Stimulated activated naive CD8-positive, alpha-beta T cell treated with anti-CD3 and anti-CD28 coated beads, Interleukin-15, amount 100 ng/mL, for 72 hours (primary cell): ENCODE data around the gene LRRC53.

Source experiments
- ATAC-seq: fragments of 150-1000 bp; cut with Tn5 transposase; 2 replicates; pipeline ENCODE4 v1.10.0; 2021; ENCODE audit warnings: mild to moderate bottlenecking, moderate library complexity
- DNase-seq, 2 donors: peaks; one replicate each; pipeline ENCODE4 v3.0.0; 2021 to 2022
- H3K27ac Mint-ChIP-seq, 2 donors: one replicate each; pipeline ENCODE4 v1.8.0; 2022; ENCODE audit warnings: mild to moderate bottlenecking in 2 of 2, mixed read lengths in 2 of 2, moderate library complexity in 2 of 2
- H3K27me3 Mint-ChIP-seq: one replicate; pipeline ENCODE4 v1.8.0; 2022; ENCODE audit warnings: mixed read lengths
- H3K4me1 Mint-ChIP-seq: one replicate; pipeline ENCODE4 v1.8.0; 2022; ENCODE audit warnings: mild to moderate bottlenecking, mixed read lengths
- H3K4me3 Mint-ChIP-seq, 2 donors: one replicate each; pipeline ENCODE4 v1.8.0; 2022; ENCODE audit warnings: mild to moderate bottlenecking in 2 of 2, mixed read lengths in 2 of 2, moderate library complexity in 1 of 2
- H3K9me3 Mint-ChIP-seq, 2 donors: one replicate each; pipeline ENCODE4 v1.8.0; 2022; ENCODE audit warnings: mixed read lengths in 2 of 2

LRRC53 gene

DNA sequence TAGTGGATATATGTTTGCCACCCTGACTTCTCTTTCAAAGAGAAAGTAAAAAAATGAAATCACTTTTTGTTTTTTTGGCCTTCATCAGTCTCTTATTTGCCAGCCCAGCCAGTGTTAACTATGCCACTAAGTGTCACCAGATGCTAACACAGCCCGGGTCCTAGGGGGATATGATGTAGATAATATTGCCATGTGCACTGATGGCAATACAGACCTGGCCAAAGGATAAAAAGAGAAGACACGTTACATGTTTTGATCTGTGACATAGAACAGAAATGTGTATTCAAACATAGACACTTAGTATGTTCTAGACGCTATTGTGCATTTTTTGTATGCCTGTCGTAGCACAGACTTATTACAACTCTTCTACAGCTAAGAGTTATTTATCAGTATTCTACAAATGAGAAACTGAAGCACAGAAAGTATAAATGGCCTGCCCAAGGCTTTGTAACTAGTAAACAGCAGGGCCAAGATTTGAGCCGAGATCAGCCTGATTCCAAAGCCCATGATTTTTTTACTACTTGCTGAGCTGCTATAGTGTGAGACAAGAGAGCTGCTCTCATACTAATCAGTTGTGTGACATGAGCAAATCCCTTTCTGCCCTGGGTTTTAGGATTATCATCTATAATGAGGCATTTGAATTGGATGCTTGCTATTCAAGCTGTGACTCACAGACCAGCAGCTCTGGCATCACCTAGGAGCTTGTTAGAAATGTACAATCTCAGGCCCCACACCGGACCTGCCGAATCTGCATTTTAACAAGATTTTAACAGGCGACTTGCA lies 6.3 kb downstream of the LRRC53 start:
- H3K4me3 Mint-ChIP-seq, result no peak overlapping the region
- no peaks in the 10 kb centered on the region for H3K9me3 Mint-ChIP-seq
- H3K4me1 Mint-ChIP-seq, result no peaks in the 10 kb centered on the region
- H3K27me3 Mint-ChIP-seq, result no peaks in the 10 kb centered on the region
- ATAC-seq, result no peak
- DNase-seq, result no peak
- no peak overlapping the region for H3K27ac Mint-ChIP-seq

DNA sequence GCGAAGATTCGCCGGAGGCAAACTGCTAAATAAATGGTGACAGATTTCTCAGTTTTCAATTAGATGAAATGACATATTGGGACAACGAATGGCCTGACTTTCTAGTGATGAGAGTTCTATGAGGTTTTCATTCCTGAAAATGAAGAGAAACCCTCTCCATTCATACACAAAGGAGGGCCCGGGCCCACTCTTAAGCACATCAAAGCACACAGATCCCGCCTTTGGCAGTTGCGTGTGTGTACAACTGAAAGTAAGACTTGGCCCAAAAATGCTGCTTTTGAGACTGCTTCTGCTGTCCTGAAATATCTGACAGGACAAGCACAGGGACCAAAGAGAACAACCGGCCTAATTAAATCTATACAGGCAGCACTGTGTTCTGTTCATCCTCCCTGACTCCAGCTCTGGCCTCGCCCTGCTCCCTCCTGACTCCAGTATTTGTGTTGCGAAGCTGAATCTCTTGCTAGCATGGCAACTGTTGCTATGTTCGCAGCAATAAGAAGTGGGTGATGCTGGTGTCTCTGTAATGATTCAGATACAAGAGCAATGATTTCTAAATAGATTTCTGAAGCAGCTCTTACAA lies 7.4 kb downstream of the LRRC53 start:
- Mint-ChIP-seq H3K27ac (no peak overlapping the region), H3K4me3 (no peak overlapping the region), H3K9me3 (no peaks in the 10 kb centered on the region), H3K4me1 (no peaks in the 10 kb centered on the region), H3K27me3 (no peaks in the 10 kb centered on the region)
- ATAC-seq (no peak), DNase-seq (no peak)

DNA sequence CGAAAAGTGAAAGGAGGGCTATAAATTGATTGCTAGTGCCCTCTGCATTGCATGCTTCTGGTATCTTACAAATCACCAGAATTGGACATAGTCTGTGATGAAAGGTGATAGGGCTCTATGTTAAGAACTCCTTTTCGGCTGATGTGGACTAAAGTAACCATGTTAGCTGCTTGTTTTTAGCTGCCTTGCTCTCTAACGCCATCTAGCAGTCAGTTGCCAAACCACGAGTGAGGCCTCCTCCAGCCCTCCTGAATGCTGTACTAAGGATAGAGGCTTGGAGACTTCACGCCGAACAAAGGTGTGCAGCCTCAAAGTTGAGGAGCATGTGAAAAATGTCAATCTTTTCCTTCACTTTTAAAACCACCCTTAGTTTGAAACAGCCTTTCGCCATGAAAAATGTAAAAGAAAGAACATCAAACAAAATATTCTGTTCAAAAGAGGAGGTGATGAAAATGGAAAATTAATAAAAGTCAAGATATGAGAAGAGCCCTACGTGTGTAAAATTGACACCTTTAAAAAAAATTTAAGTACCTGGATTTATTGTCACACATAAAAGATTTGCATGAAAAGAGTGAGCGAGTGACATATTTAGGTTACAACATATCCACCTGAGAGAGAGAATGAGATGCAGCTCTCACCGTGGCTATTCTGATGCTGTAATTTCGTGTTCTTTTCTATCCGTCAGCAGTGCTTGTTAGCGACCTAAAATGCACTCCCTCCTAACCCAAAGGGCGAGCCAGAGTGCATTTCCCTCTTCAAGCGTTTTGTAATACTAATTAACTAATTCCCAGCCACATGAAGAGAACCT lies 8.1 kb downstream of the LRRC53 start:
- no peaks in the 10 kb centered on the region for H3K4me1 Mint-ChIP-seq
- no peak overlapping the region for H3K27ac Mint-ChIP-seq
- no peak overlapping the region for H3K4me3 Mint-ChIP-seq
- ATAC-seq, result peak; percentile 83
- H3K27me3 Mint-ChIP-seq, result no peaks in the 10 kb centered on the region
- no peaks in the 10 kb centered on the region for H3K9me3 Mint-ChIP-seq
- peak; percentile 29 to 34 for DNase-seq

DNA sequence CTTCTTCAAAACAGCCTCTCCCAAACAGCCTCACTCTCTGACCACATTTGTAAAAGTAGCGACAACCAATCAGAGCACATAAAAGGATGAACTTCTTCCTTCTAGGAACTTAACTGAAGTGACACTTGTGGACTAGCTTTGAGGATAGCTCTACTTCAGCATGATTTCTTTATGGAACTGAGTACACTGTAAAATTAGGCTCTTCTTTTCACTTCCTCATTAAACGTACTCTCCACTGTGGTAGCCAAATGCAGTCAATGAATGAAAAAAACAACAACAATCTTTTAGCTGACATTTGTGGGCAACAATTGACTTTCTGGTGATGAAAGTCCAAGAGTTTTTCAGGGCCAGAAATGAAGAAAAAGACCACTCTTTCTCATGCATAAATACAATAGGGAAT lies 9.6 kb downstream of the LRRC53 start:
- DNase-seq (no peak), ATAC-seq (no peak)
- no peaks in the 10 kb centered on the region for H3K9me3 Mint-ChIP-seq
- no peaks in the 10 kb centered on the region for H3K27me3 Mint-ChIP-seq
- H3K4me1 Mint-ChIP-seq, result no peaks in the 10 kb centered on the region
- no peak overlapping the region for H3K4me3 Mint-ChIP-seq
- no peak overlapping the region for H3K27ac Mint-ChIP-seq

DNA sequence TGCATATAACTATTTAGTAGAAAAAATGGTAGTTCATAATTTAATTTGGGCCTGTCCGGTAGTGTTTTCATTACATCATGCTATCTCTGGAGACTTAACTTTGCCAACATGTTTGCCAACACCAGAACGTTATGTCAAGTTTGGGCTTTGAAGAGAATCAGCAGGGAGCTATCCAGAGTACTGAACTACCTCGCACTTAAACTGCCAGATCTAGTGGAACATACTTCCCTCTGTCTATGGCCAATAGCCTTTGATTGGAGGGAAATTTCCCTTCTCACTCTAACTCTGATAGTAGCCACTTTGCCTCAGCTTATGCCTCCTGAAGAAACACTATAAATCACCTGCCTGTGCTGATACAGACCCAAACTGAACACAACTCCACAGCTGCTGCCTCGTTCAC lies 10.0 kb downstream of the LRRC53 start:
- H3K27me3 Mint-ChIP-seq, result no peaks in the 10 kb centered on the region
- H3K4me1 Mint-ChIP-seq, result no peaks in the 10 kb centered on the region
- no peak overlapping the region for H3K4me3 Mint-ChIP-seq
- no peaks in the 10 kb centered on the region for H3K9me3 Mint-ChIP-seq
- DNase-seq, result no peak
- H3K27ac Mint-ChIP-seq, result no peak overlapping the region
- no peak for ATAC-seq

DNA sequence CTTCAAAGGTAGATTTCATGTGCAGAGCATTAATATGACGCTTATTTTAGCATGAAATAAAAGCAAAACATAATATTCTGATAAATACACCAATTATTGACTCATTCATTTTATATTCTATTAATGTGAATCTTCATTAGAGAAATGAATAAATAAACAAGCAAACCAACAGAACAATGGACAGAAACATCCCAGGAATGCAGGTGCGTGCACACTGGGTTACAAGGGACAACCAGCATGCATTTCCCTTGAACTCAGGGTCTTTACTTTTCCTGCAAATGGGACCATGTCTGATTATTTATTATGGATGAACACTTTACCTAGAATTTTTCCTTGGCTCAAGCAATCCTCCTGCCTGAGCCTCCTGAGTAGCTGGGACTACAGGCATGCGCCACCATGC lies 13.5 kb downstream of the LRRC53 start:
- DNase-seq (no peak), ATAC-seq (no peak)
- H3K4me1 Mint-ChIP-seq, result no peaks in the 10 kb centered on the region
- no peak overlapping the region for H3K27ac Mint-ChIP-seq
- no peak overlapping the region for H3K4me3 Mint-ChIP-seq
- H3K27me3 Mint-ChIP-seq, result no peaks in the 10 kb centered on the region
- H3K9me3 Mint-ChIP-seq, result no peaks in the 10 kb centered on the region

DNA sequence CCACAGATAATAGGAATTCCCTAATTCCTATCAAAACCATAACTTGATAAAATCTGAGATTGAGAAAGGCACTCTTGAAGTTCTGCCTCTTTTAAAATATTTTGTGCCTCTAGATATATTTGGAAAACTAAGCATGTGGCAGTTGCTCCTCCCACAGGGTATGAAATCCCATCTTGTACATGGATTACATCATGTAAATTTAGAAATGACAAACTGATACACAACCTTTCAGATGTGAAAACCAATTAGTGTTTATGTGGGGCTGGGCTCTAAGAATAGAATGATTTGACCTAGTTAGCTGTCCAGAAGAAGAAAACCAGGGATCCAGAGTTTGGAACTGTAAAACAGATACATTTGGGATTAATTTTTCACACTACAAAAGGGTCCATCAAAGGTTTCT lies 15.7 kb downstream of the LRRC53 start:
- H3K4me1 Mint-ChIP-seq, result no peaks in the 10 kb centered on the region
- no peak for DNase-seq
- no peak overlapping the region for H3K27ac Mint-ChIP-seq
- no peak overlapping the region for H3K4me3 Mint-ChIP-seq
- no peak for ATAC-seq
- H3K27me3 Mint-ChIP-seq, result no peaks in the 10 kb centered on the region
- H3K9me3 Mint-ChIP-seq, result no peaks in the 10 kb centered on the region

DNA sequence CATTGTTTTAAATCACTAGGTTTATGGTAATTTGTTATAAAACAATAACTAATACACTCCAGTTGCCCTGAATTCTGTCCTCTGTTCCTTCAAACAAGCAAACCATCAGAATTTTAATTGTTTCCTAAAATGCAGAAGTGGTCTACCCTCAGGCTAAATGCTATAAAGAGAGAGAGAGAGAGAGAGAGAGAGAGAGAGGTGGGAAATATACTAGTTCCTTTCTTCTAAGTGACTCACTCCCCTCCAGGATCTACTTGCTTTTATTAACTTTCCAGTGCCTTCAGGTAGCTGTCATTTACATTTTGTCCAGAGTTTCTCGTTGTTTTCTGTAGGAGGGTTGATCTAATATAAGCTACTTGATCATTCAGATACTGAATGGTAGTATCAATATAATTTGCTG lies 26.4 kb downstream of the LRRC53 start:
- Mint-ChIP-seq H3K4me3 (no peak overlapping the region), H3K9me3 (no peaks in the 10 kb centered on the region), H3K27me3 (no peaks in the 10 kb centered on the region), H3K27ac (no peak overlapping the region), H3K4me1 (no peaks in the 10 kb centered on the region)
- DNase-seq (no peak), ATAC-seq (no peak)

DNA sequence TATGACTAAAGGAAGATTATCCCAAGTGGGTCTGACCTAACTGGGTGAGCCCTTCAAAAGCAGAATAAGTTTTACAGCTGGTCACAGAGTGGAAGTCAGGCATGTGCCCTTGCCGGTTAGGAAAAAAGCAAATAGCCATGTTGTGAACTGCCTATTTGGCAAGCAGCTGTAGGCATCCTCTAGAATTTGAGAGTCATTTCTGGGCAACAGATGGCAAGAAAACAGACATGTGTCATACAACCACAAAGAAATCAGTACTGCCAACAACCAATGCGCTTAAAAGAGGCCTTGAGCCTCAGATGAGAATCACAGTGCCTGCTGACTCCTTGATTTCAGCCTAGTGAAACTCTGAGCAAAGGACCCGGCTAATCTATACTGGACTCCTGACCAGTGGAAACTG lies 26.8 kb downstream of the LRRC53 start:
- Mint-ChIP-seq H3K27me3 (peaks cover 3% of the 10 kb centered on the region), H3K27ac (no peak overlapping the region), H3K4me3 (no peak overlapping the region), H3K4me1 (no peaks in the 10 kb centered on the region), H3K9me3 (no peaks in the 10 kb centered on the region)
- DNase-seq, result no peak
- no peak for ATAC-seq

DNA sequence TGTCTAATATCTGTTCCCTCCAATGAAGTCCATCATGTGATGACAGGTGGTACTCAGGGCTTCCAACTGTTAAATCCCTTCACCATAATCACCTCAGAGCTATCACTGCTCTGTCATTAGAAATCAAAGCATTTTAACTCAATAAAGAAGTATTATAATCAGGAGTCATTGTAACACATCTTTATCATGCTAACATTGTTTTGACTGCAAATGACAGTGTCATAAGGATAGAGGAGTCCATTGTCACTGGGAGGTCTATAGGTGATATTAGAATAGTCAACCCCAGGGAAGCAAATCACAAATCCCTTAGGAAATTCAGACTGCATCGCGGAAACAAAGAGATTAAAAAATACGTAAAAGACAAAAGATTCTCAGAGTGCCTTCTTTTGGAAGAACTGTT lies 30.8 kb downstream of the LRRC53 start:
- Mint-ChIP-seq H3K9me3 (no peaks in the 10 kb centered on the region), H3K27me3 (peaks cover 10% of the 10 kb centered on the region), H3K4me3 (no peak overlapping the region), H3K27ac (no peak overlapping the region), H3K4me1 (no peaks in the 10 kb centered on the region)
- ATAC-seq (no peak), DNase-seq (no peak)

DNA sequence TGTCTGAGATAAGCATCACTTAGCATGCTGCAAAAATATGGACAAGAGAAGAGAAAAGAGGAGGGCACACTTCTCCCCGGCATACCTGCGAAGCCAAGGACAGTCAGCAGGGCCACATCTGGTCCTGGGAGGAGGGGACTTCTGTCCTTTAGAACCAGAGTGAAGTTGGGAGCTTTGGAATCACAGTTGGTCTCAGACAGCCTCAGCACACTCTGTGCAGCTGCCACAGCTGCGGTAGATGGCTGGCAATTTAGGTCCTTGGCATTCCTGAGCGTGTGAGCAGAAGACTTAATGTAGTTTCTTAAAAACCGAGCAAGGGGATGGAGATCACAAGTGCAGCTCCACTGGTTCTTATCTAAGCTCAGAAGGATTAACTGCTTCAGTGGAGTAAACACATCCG lies 32.3 kb downstream of the LRRC53 start:
- ATAC-seq (no peak), DNase-seq (no peak)
- Mint-ChIP-seq H3K27ac (no peak overlapping the region), H3K4me3 (no peak overlapping the region), H3K9me3 (no peaks in the 10 kb centered on the region), H3K27me3 (peaks cover 10% of the 10 kb centered on the region), H3K4me1 (no peaks in the 10 kb centered on the region)

DNA sequence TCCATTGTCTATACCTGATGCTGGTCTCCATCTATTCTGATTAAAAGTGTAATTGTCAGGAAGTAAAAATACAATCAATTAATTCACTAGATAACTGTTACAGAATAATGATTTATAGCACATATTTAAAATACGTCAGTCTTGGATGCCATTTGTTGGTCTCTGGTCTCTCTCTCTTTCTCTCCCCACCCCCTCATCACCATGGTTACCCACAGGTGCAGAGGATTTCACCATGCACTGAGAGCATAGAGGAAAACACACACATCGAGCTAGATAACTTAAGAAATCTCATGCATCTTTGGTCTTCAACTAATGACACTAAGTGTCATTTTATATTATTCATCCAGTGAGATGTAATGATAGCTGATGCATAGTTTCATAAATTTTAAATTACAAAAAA lies 33.4 kb downstream of the LRRC53 start:
- H3K4me1 Mint-ChIP-seq, result no peaks in the 10 kb centered on the region
- ATAC-seq (no peak), DNase-seq (no peak)
- H3K27me3 Mint-ChIP-seq, result peaks cover 10% of the 10 kb centered on the region
- H3K27ac Mint-ChIP-seq, result no peak overlapping the region
- H3K4me3 Mint-ChIP-seq, result no peak overlapping the region
- no peaks in the 10 kb centered on the region for H3K9me3 Mint-ChIP-seq

DNA sequence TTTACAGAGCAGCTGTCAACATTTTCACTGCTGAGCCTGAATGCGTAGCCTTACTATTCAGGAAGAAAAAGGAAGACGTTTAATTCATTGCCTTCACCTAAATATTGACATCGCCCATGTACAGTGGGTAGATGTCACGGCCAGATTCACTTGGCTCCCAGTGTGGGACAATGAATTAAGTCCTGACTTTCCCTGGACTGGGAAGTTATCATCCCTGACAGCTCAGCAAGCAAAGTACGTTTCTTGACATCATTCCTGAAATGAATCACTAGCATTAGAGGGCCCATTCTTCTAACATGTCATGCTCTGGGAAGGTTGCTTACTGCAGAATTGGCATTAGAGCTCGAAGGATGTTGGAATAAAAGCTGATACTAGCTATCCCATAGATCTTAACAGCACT lies 37.8 kb downstream of the LRRC53 start:
- Mint-ChIP-seq H3K4me3 (no peak overlapping the region), H3K4me1 (no peaks in the 10 kb centered on the region), H3K27me3 (no peaks in the 10 kb centered on the region), H3K9me3 (no peaks in the 10 kb centered on the region), H3K27ac (no peak overlapping the region)
- ATAC-seq (no peak), DNase-seq (no peak)

DNA sequence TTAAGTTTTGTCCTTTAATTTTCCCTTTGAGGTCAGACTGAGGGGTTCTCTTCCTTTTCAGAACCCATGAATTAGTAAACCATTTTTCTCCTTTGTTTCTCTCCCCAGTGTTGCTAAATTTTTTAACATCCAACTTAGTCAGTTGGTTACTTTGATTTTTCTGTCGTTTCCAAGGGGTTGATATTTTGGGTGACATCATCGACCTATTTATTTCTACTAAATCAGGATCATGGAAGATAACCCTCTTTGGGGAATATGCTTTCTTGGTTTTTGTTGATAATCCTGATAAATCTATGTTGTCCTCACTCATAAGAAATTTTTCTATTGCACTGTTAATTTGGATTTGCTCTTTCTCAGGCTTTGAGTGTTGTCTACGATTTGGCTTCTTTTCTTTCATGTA lies 40.9 kb downstream of the LRRC53 start:
- no peak for DNase-seq
- H3K9me3 Mint-ChIP-seq, result no peaks in the 10 kb centered on the region
- peaks cover 5% of the 10 kb centered on the region for H3K27me3 Mint-ChIP-seq
- H3K4me3 Mint-ChIP-seq, result no peak overlapping the region
- no peaks in the 10 kb centered on the region for H3K4me1 Mint-ChIP-seq
- H3K27ac Mint-ChIP-seq, result no peak overlapping the region
- no peak for ATAC-seq

DNA sequence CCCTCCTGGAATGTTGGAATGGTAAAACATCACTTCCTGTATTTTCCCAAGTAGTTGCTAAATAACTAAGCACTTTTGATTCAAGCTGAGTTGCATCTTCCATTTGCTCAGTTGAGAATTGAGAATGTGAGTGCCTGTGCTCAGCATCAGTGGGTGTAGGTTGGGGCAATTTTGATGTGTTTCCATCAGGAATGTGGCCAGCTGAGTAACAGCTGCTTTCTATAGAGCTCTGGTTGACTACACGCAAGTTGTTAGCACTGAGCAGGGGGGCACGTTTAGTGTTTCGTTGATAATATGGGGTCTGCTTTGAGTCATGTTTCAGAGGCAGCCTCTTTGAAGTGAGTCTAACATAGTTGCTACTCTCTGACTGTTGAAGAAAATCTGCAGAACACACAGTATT lies 41.5 kb downstream of the LRRC53 start:
- Mint-ChIP-seq H3K4me3 (no peak overlapping the region), H3K27me3 (peaks cover 10% of the 10 kb centered on the region), H3K9me3 (no peaks in the 10 kb centered on the region), H3K27ac (no peak overlapping the region), H3K4me1 (no peaks in the 10 kb centered on the region)
- DNase-seq (no peak), ATAC-seq (no peak)

DNA sequence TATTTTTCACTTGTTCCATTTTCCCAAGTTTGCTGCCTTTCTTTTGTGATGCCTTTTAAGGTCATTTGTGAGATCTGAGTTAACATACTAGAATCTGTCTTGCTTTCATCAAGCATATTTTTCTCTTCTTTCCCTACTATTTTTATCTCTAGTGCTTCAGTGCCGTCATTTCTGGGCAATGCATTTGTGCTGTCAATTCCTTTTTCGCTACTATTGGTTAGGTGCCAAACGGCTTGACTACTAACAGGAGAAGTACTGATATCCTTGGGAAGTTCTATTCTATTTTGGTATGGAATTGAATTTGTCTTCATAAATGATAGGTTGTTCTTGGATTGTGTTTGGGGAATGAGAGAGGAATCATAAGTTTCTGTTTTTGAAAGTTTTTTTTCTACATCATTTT lies 42.2 kb downstream of the LRRC53 start:
- Mint-ChIP-seq H3K27ac (no peak overlapping the region), H3K4me1 (no peaks in the 10 kb centered on the region), H3K27me3 (peaks cover 12% of the 10 kb centered on the region), H3K4me3 (no peak overlapping the region), H3K9me3 (no peaks in the 10 kb centered on the region)
- DNase-seq, result no peak
- no peak for ATAC-seq
